Astrocyte (in vitro differentiated cells and primary cell): ENCODE data around the gene SUPT16H. TPM values are rescaled to one million over a fixed set of nuclear protein-coding genes. Genes with fewer than 3 reads are reported as not detected.
"Not testable (repeated sequence)": the region's sequence is repeated elsewhere in the genome, so short reads cannot be mapped to it uniquely, and the experiment has no call there.

Source experiments
- DNase-seq: peaks from one replicate; pipeline ENCODE4 v3.0.0-alpha.2; 2010; ENCODE audit warnings: low read depth
- FAIRE-seq: peaks from 2 replicates; lab custom pipeline; 2011; peaks lifted over from hg19 to GRCh38; lab: Jason Lieb, UNC
- H2AFZ ChIP-seq: 2 replicates; pipeline ENCODE4 v1.6.0; 2012; ENCODE audit warnings: low read depth, low read length, inconsistent platforms
- H3K27ac ChIP-seq: 2 replicates; pipeline ENCODE4 v1.5.1; 2011; ENCODE audit warnings: low read depth, low read length, inconsistent platforms
- H3K27me3 ChIP-seq: 2 replicates; pipeline ENCODE4 v1.6.0; 2011; ENCODE audit warnings: low read length, inconsistent platforms; ENCODE audit not compliant: insufficient read depth
- H3K36me3 ChIP-seq: 2 replicates; pipeline ENCODE4 v1.5.1; 2011; ENCODE audit warnings: low read length, inconsistent platforms; ENCODE audit not compliant: insufficient read depth
- H3K4me1 ChIP-seq: 2 replicates; pipeline ENCODE4 v1.5.1; 2011; ENCODE audit warnings: low read length, inconsistent platforms; ENCODE audit not compliant: insufficient read depth
- H3K4me2 ChIP-seq: 2 replicates; pipeline ENCODE4 v1.6.0; 2012; ENCODE audit warnings: low read length, inconsistent platforms
- H3K4me3 ChIP-seq: 2 replicates; pipeline ENCODE4 v1.5.1; 2011; ENCODE audit warnings: low read depth, mild to moderate bottlenecking, low read length, inconsistent platforms; ENCODE audit not compliant: insufficient read depth
- H3K79me2 ChIP-seq: 2 replicates; pipeline ENCODE4 v1.6.0; 2012; ENCODE audit warnings: mild to moderate bottlenecking, low read length, inconsistent platforms; ENCODE audit not compliant: insufficient read depth
- H3K9ac ChIP-seq: 2 replicates; pipeline ENCODE4 v1.6.0; 2012; ENCODE audit warnings: mild to moderate bottlenecking, low read length, inconsistent platforms
- H3K9me3 ChIP-seq: 2 replicates; pipeline ENCODE4 v1.5.1; 2012; ENCODE audit warnings: low read depth, mild to moderate bottlenecking, low read length, inconsistent platforms; ENCODE audit not compliant: insufficient read depth
- H4K20me1 ChIP-seq: 2 replicates; pipeline ENCODE4 v1.6.0; 2012; ENCODE audit warnings: low read length, inconsistent platforms; ENCODE audit not compliant: insufficient read depth
- H3K27ac Mint-ChIP-seq: one replicate; pipeline ENCODE4 v1.8.0; 2021; ENCODE audit warnings: mild to moderate bottlenecking, mixed read lengths; ENCODE audit not compliant: unreplicated experiment
- H3K27me3 Mint-ChIP-seq: one replicate; pipeline ENCODE4 v1.8.0; 2021; ENCODE audit warnings: low read depth, mixed read lengths; ENCODE audit not compliant: unreplicated experiment
- H3K36me3 Mint-ChIP-seq: one replicate; pipeline ENCODE4 v1.8.0; 2021; ENCODE audit warnings: low read depth, mixed read lengths; ENCODE audit not compliant: unreplicated experiment
- H3K4me1 Mint-ChIP-seq: one replicate; pipeline ENCODE4 v1.8.0; 2021; ENCODE audit warnings: low read depth, mixed read lengths; ENCODE audit not compliant: unreplicated experiment
- H3K4me3 Mint-ChIP-seq: one replicate; pipeline ENCODE4 v1.8.0; 2021; ENCODE audit warnings: mild to moderate bottlenecking, moderate library complexity, mixed read lengths; ENCODE audit not compliant: unreplicated experiment
- H3K9me3 Mint-ChIP-seq: one replicate; pipeline ENCODE4 v1.8.0; 2021; ENCODE audit warnings: mild to moderate bottlenecking, mixed read lengths; ENCODE audit not compliant: unreplicated experiment
- CTCF ChIP-seq: IDR thresholded peaks from 2 replicates; pipeline ENCODE4 v1.5.1; 2011; ENCODE audit warnings: low read depth, mild to moderate bottlenecking, inconsistent platforms, low read length, moderate library complexity; ENCODE audit not compliant: insufficient read depth
- EZH2 ChIP-seq: IDR thresholded peaks from 2 replicates; pipeline ENCODE4 v1.6.1; 2012; ENCODE audit warnings: mild to moderate bottlenecking, low read length, inconsistent platforms; ENCODE audit not compliant: insufficient read depth
- total RNA-seq: library from RNA; stranded (reverse); gene quantifications from 2 replicates; pipeline ENCODE4 v1.2.1, GENCODE V29; 2021

The SUPT16H gene
- total RNA-seq, 1 donor from 2014 or later = 74.3 TPM

GRCh38 chr14:21307637-21308036, 76.2 kb downstream of the SUPT16H start:
- no peak for FAIRE-seq
- H3K36me3 ChIP-seq = no peaks in the 10 kb centered on the region
- Mint-ChIP-seq H3K9me3 (no peaks in the 10 kb centered on the region), H3K27ac (no peak overlapping the region), H3K36me3 (no peaks in the 10 kb centered on the region), H3K4me1 (no peaks in the 10 kb centered on the region), H3K4me3 (no peak overlapping the region), H3K27me3 (peaks cover 13% of the 10 kb centered on the region)
- no peak overlapping the region for H2AFZ ChIP-seq
- DNase-seq = no peak
- H3K9ac ChIP-seq = no peak overlapping the region
- H4K20me1 ChIP-seq = no peaks in the 10 kb centered on the region
- TF ChIP-seq EZH2 (no peak), CTCF (no peak)
- H3K27me3 ChIP-seq = peaks cover 3% of the 10 kb centered on the region
- H3K4me1 ChIP-seq = peaks cover 4% of the 10 kb centered on the region
- no peaks in the 10 kb centered on the region for H3K9me3 ChIP-seq
- H3K4me2 ChIP-seq = no peak overlapping the region
- H3K27ac ChIP-seq = no peak overlapping the region
- H3K79me2 ChIP-seq = no peaks in the 10 kb centered on the region
- no peak overlapping the region for H3K4me3 ChIP-seq

GRCh38 chr14:21302836-21303140, 81.0 kb downstream of the SUPT16H start:
- H3K4me1 ChIP-seq, H3K27ac ChIP-seq, H4K20me1 ChIP-seq, H3K4me3 ChIP-seq, H3K27ac Mint-ChIP-seq, FAIRE-seq, H3K4me2 ChIP-seq, DNase-seq, H3K36me3 ChIP-seq, H3K79me2 ChIP-seq, H3K36me3 Mint-ChIP-seq, H2AFZ ChIP-seq, H3K9ac ChIP-seq, H3K9me3 ChIP-seq, H3K4me1 Mint-ChIP-seq, H3K9me3 Mint-ChIP-seq, H3K4me3 Mint-ChIP-seq: not testable (repeated sequence)
- H3K27me3 ChIP-seq = peaks cover 17% of the 10 kb centered on the region
- peaks cover 18% of the 10 kb centered on the region for H3K27me3 Mint-ChIP-seq

GRCh38 chr14:21302013-21302835, 81.6 kb downstream of the SUPT16H start:
- no peak overlapping the region for H3K27ac Mint-ChIP-seq
- H4K20me1 ChIP-seq = no peaks in the 10 kb centered on the region
- H3K27ac ChIP-seq = no peak overlapping the region
- H3K9ac ChIP-seq = no peak overlapping the region
- no peak overlapping the region for H3K4me3 ChIP-seq
- TF ChIP-seq CTCF (no peak), EZH2 (no peak)
- H3K4me3 Mint-ChIP-seq = no peak overlapping the region
- H3K27me3 ChIP-seq = peaks cover 17% of the 10 kb centered on the region
- H3K36me3 Mint-ChIP-seq = peaks cover 1% of the 10 kb centered on the region
- H3K9me3 ChIP-seq = no peaks in the 10 kb centered on the region
- no peak overlapping the region for H3K4me2 ChIP-seq
- H3K27me3 Mint-ChIP-seq = peaks cover 18% of the 10 kb centered on the region
- H3K36me3 ChIP-seq = no peaks in the 10 kb centered on the region
- peaks cover 2% of the 10 kb centered on the region for H3K9me3 Mint-ChIP-seq
- no peaks in the 10 kb centered on the region for H3K79me2 ChIP-seq
- no peak overlapping the region for H2AFZ ChIP-seq
- peaks cover 1% of the 10 kb centered on the region for H3K4me1 Mint-ChIP-seq
- DNase-seq (no peak), FAIRE-seq (no peak)
- no peaks in the 10 kb centered on the region for H3K4me1 ChIP-seq

Other genes starting within 250 kb of the SUPT16H start
- not detected in 2 replicates for gene OR5AU1, start 228.0 kb downstream of the SUPT16H start, total RNA-seq
- gene HNRNPC, start 114.6 kb downstream of the SUPT16H start, total RNA-seq = 525 and 536 TPM in 2 replicates
- gene RPGRIP1, start 103.9 kb downstream of the SUPT16H start, total RNA-seq = not detected in 2 replicates
- gene CHD8, start 72.1 kb upstream of the SUPT16H start, total RNA-seq = 108 and 111 TPM in 2 replicates
- gene RAB2B, start 92.9 kb upstream of the SUPT16H start, total RNA-seq = 48.5 and 49.9 TPM in 2 replicates
- gene TOX4, start 93.2 kb upstream of the SUPT16H start, total RNA-seq = 88.8 and 92.2 TPM in 2 replicates
- gene METTL3, start 127.3 kb upstream of the SUPT16H start, total RNA-seq = 40.0 and 44.0 TPM in 2 replicates
- gene SALL2, start 142.3 kb upstream of the SUPT16H start, total RNA-seq = 28.3 and 34.5 TPM in 2 replicates
- gene OR10G3, start 196.1 kb upstream of the SUPT16H start, total RNA-seq = not detected in 2 replicates